Fibroblast of mammary gland (primary cell): Measurements from ENCODE around the gene POLA2.
A peak's percentile ranks its signal among the peaks of the same experiment; 100 is the strongest.

ENCODE experiments used
- DNase-seq: peaks from one replicate; pipeline ENCODE4 v3.0.0-alpha.2; 2010; ENCODE audit warnings: low read depth
- H3K4me3 ChIP-seq: 2 replicates; pipeline ENCODE4 v1.5.1; 2011; ENCODE audit warnings: low read depth, mild to moderate bottlenecking, low read length, moderate library complexity; ENCODE audit not compliant: control insufficient read depth
- TF ChIP-seq, protein P1 (sequence below): conservative IDR thresholded peaks from 2 replicates; pipeline ENCODE4 v1.5.1; 2011; ENCODE audit warnings: low read depth, low read length, inconsistent platforms; ENCODE audit not compliant: control insufficient read depth, insufficient read depth

POLA2 gene

DNA sequence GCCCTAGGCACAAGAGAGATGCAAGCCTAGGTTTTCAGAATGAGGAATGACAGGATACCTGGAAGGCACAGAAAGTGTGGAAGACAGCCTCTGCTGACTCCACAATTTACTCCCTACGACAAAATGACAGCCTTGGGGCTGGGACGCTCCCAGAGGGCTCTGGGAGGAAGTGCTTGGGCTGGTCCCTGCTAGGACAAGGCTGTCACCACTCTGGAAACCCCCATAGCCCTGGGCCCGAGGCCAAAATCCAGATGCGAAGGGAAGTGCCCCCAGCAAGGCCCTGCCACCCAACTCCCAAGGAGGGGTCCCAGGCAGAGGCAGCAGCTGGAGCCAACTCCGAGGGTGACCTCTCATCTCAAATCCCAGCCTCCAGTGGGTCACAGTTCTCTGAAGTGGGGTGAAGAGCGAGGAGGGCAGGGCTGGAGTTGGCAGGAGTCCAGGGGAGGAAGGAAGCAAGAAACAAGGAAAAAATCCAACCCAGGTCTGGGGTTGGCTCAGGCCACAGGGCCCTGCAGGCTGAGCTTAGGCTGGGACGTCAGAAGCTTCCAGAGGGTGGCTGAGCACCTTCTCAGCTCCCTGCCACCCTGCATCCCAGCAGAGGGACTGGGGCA lies 46.6 kb downstream of the POLA2 start:
- no peak overlapping the region for H3K4me3 ChIP-seq
- TF ChIP-seq, protein P1, sequence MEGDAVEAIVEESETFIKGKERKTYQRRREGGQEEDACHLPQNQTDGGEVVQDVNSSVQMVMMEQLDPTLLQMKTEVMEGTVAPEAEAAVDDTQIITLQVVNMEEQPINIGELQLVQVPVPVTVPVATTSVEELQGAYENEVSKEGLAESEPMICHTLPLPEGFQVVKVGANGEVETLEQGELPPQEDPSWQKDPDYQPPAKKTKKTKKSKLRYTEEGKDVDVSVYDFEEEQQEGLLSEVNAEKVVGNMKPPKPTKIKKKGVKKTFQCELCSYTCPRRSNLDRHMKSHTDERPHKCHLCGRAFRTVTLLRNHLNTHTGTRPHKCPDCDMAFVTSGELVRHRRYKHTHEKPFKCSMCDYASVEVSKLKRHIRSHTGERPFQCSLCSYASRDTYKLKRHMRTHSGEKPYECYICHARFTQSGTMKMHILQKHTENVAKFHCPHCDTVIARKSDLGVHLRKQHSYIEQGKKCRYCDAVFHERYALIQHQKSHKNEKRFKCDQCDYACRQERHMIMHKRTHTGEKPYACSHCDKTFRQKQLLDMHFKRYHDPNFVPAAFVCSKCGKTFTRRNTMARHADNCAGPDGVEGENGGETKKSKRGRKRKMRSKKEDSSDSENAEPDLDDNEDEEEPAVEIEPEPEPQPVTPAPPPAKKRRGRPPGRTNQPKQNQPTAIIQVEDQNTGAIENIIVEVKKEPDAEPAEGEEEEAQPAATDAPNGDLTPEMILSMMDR: no peak
- DNase-seq: no peak

- no peak overlapping the region for H3K4me3 ChIP-seq
- TF ChIP-seq, protein P1: no peak
- DNase-seq: no peak
Observed at GRCh38 chr11:65309006-65309405, 47.2 kb downstream of the POLA2 start.

- DNase-seq: no peak
- H3K4me3 ChIP-seq: no peak overlapping the region
- TF ChIP-seq, protein P1: no peak
Observed at GRCh38 chr11:65310215-65310614, 48.5 kb downstream of the POLA2 start.

- TF ChIP-seq, protein P1: no peak
- DNase-seq: peak; percentile 54
- no peak overlapping the region for H3K4me3 ChIP-seq
Observed at GRCh38 chr11:65310736-65311135, 49.0 kb downstream of the POLA2 start.

DNA sequence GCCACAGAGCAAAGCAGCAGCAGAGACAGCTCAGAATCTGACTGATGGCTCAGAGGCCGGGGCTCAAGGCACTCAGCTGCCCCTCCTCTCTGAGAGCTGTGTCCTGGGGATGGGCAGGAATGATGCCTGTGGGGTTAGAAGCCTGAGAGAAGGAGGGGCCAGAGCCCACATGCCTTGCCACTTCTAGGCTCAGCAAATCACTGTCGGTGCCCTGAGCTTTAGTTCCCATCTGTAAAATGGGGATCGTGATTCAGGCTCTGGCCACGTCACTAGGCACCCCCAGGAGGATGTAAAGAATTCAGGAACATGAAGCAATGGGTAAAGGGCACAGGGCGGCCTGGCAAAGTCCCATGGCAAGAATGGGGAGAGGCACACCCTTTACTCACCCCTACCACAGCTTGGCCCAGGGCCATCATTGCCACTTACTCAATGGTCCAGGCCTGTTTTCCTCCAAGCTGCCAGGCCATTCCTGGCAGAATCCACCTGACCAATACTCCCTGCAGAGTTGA lies 49.5 kb downstream of the POLA2 start:
- TF ChIP-seq, protein P1: no peak
- no peak overlapping the region for H3K4me3 ChIP-seq
- DNase-seq: peak; percentile 71

DNA sequence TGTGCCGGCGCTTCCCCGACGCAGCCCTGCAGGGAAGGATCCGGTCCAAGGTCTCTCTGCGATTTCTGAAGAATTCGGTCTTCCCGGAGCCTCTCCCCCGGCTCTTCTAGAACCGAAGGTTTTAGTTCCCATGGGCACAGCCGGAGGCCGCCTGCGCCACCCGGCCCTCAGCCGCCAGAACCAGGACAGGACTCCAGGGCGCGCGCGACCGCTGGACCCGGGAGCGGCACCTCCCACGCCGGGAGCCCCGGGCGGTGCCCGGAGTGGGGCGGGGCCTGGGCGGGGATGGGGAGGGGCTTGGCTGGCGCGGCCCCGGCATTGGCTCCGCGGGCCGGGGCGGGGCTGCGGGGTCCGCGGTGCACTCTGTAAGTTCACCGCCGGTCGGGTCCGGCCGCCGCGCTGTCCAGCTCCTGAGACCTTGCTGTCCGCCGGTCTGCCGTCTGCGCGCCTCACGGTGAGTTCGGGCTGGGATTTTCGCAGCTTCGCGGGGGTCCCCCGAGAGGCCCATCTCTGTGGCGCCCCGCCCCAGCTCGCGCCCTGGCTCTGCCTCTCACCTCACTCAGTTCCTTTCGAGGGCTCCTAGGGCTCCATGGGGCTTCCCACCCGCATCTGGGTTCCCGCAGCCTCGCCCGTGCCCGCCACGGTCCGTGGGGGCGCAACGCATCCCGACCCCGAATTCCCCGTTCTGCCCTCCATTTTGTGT lies 52.9 kb downstream of the POLA2 start, which contains the start of gene CDC42EP2:
CDC42EP2 (plus strand) TSS at position 366 of the 703 bp plus-strand sequence. CDS start 6,033 bp downstream, outside the sequence.
- TF ChIP-seq, protein P1: no peak
- peak within 1 kb of the TSS; percentile 90 for H3K4me3 ChIP-seq
- peak; percentile 76 for DNase-seq
